HFF-Myc (cell line): ENCODE measurements around the gene FAM43A.

ENCODE experiments used
- DNase-seq: peaks from one replicate; pipeline ENCODE4 v3.0.0-alpha.2; 2011; ENCODE audit warnings: low read depth; ENCODE audit errors: extremely low read depth
- H3K4me3 ChIP-seq: replicated peaks from 2 replicates; pipeline ENCODE4 v1.5.1; 2011; ENCODE audit warnings: low read depth, mild to moderate bottlenecking, control low read depth, low read length
- CTCF ChIP-seq: IDR thresholded peaks from 2 replicates; pipeline ENCODE4 v1.5.1; 2012; ENCODE audit warnings: mild to moderate bottlenecking, low read depth, low read length, control low read depth; ENCODE audit errors: missing control alignments

FAM43A gene

GRCh38 chr3:194664857-194665256, 20.8 kb upstream of the FAM43A start:
- no peak for TF ChIP-seq CTCF
- DNase-seq: no peak
- H3K4me3 ChIP-seq: no peak overlapping the region

GRCh38 chr3:194667363-194667762, 18.3 kb upstream of the FAM43A start:
- no peak for DNase-seq
- H3K4me3 ChIP-seq: no peak overlapping the region
- no peak for TF ChIP-seq CTCF

- no peak for DNase-seq
- TF ChIP-seq CTCF: peak; percentile 55
- H3K4me3 ChIP-seq: peak overlapping the region; percentile 63
Measured at GRCh38 chr3:194671511-194671899, 14.2 kb upstream of the FAM43A start.

- peak within 1 kb of the TSS; percentile 63 for H3K4me3 ChIP-seq
- DNase-seq: peak; percentile 84
- TF ChIP-seq CTCF: no peak
Measured at GRCh38 chr3:194671900-194672808, 13.5 kb upstream of the FAM43A start, which contains the start of gene LSG1. LSG1 (minus strand) TSS chr3:194672191; CDS start chr3:194672162, 29 bp downstream.

- H3K4me3 ChIP-seq: peak overlapping the region; percentile 63
- no peak for TF ChIP-seq CTCF
- DNase-seq: no peak
Measured at GRCh38 chr3:194672876-194673275, 12.8 kb upstream of the FAM43A start.

GRCh38 chr3:194673761-194674160, 11.9 kb upstream of the FAM43A start:
- no peak for TF ChIP-seq CTCF
- no peak for DNase-seq
- no peak overlapping the region for H3K4me3 ChIP-seq
